Breast epithelium (tissue), 3 donors: Measurements from ENCODE around the gene AGPAT2.

Source experiments
- CTCF ChIP-seq, 3 donors: fragments of 450-650 bp; IDR thresholded peaks; one replicate each; pipeline ENCODE4 v1.5.1; 2016 to 2017; ENCODE audit warnings: antibody characterized with exemption in 3 of 3, mild to moderate bottlenecking in 3 of 3, moderate library complexity in 3 of 3
- POLR2A ChIP-seq: fragments of 450-650 bp; IDR thresholded peaks from one replicate; pipeline ENCODE4 v1.6.1; 2016; ENCODE audit warnings: antibody characterized with exemption, mild to moderate bottlenecking, moderate library complexity

GRCh38 chr9:136684799-136685198 lies 2.5 kb downstream of the AGPAT2 start:
- no peak for TF ChIP-seq POLR2A
- TF ChIP-seq CTCF (IDR thresholded peaks at IDR 0.05): no peak
